ENCODE data around the gene RBM41.
A peak's percentile ranks its signal among the peaks of the same experiment; 100 is the strongest.
"Not testable (repeated sequence)": the region's sequence is repeated elsewhere in the genome, so short reads cannot be mapped to it uniquely, and the experiment has no call there.

The RBM41 gene

DNA sequence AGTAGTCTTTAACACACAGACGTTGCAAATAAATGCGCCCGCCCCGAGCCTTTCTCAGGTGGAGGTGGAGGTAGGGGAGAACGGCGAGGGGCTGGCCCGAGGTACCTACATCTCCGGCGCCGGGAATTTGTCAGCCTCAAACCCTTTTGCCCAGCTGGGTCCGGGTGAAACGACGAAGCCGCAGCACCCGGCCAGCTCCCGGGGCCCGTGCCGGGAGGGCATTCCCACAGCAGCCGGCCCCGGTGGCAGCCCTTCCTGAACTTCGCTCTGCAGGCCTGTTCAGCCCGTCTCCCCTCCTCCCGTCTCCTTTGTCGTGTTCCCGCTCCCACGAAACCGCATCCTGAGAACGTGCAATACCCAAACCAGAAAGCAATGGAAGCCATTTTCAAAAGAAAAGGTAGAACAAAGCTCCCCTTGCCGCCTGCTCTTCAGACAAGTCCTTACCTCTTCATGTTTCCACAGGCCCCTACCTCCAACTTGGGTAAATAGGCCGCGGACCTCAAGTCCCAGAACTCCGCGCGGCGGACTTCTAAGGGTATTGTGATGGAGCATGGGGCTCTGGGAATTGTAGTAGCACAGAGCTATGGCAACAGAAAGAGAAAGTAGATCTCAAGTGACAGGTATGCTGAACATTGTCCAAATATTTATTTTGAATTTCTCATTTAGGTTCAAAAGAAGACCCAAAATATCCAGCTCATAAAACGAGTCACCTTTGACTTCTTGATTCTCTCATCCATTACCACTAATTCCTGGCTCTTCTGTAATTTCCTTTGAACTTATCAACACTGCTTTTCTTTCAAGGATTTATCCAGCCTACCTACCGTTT lies at the start of gene RBM41:
TSS of gene RBM41 (minus strand) at position 501 of the 826 bp plus-strand sequence. CDS start at position 452, 49 bp downstream.
- DNase-seq, result peak; percentile 75

DNA sequence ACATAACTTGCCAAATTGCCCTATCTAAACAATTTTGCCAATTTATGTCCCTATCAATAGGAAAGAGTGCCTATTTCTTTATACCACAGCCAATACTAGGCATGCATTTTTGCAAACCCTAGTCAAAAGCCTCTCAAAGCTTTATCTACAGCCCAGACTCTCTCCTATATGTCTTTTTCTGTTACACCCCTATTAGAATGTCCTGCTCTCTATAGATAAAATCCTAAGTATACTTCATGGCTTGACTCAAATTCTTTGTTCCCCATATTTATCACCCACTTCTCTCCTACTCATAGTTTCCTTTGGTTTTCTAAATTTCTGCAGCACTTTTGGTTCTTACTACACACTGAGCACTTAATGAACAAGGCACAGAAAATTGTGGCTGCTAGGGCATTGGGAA lies 49.6 kb upstream of the RBM41 start:
- DNase-seq, result no peak

DNA sequence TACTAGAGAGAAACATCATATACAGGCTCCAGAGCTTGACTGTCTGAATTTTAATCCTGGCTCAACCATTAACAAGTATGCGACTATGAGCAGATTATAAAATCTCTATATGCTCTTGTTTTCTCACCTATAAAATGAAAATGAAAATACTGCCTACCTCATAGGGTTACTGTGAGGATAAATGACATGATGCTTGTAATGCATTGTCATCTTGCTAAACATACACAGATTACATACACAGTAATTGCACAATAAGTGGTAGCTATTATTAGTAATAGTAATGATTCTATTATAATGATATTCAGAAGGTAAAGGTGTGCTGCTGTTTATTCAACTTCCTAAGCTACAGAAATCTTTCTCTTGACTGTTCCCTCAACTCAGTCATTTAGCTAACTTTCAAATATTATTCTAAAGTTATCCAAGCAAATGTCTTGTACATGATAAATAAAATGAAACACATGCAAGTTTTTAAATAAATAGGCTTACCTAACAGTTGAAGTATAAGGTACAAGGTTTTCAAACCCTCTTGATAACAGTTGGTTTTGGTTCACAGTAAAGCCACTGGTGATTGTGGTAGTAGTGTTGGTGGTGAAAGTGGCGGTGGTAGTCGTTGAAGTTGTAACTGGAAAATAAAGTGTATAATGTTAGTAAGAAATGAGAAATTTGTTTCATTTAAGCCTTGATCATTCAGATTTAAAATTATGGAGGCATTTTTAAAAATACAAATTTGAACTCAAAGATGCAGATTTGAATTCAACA lies 48.7 kb upstream of the RBM41 start:
- no peak for DNase-seq

DNA sequence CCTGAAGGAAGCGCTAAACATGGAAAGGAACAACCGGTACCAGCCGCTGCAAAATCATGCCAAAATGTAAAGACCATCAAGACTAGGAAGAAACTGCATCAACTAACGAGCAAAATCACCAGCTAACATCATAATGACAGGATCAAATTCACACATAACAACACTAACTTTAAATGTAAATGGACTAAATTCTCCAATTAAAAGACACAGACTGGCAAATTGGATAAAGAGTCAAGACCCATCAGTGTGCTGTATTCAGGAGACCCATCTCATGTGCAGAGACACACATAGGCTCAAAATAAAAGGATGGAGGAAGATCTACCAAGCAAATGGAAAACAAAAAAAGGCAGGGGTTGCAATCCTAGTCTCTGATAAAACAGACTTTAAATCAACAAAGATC lies 39.0 kb upstream of the RBM41 start:
- DNase-seq, result not testable (repeated sequence)

DNA sequence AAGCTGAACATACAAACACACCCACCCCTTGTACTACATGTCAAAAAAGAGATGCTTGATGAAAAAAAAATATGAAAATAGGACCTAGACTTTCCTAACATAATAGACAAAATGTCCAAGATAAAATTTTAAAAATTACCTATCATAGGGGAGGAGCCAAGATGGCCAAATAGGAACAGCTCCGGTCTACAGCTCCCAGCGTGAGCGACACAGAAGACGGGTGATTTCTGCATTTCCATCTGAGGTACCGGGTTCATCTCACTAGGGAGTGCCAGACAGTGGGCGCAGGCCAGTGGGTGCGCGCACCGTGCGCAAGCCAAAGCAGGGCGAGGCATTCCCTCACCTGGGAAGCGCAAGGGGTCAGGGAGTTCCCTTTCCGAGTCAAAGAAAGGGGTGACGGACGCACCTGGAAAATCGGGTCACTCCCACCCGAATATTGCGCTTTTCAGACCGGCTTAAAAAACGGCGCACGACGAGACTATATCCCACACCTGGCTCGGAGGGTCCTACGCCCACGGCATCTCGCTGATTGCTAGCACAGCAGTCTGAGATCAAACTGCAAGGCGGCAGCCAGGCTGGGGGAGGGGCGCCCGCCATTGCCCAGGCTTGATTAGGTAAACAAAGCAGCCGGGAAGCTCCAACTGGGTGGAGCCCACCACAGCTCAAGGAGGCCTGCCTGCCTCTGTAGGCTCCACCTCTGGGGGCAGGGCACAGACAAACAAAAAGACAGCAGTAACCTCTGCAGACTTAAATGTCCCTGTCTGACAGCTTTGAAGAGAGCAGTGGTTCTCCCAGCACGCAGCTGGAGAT lies 37.2 kb upstream of the RBM41 start:
- DNase-seq, result not testable (repeated sequence)

DNA sequence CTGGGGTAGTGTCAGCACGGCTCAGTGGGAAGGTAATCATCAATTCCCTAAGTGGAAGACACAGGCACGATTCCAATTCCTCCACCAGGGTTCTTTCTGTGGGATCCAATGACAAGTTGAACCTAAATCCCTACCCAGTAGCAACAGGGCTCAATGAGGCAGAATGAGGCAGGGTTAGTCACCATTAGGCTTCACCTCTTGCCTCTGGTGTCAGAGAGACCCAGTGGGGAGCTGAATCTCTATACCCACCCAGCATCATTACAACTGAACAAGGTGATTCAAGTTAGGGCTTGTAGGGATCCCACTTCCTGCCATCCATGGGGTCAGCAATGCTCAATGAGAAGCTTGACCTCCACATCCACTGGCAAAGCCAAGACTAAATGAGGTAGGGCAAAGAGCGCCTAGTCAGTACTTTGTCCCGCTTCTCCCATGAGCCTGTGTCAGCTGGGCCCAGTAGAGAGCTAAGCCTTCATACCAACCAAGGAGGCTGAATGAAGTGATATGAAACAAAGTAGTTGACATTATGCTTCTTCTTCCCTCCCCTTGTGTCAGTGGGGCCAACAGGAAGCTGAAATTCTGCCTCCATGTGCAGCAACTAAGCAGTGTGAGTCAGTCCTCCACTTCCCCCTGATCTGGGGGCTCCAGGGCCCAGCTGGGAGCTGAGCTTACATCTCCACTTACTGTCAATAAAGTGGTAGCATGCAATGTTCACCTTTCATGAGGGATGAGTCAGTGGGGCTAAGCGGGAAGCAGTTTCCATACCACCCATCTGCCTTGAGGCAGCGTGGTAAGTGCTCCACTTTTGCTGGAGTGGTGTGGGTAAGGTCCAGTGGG lies 36.4 kb upstream of the RBM41 start:
- peak; percentile 1 for DNase-seq

DNA sequence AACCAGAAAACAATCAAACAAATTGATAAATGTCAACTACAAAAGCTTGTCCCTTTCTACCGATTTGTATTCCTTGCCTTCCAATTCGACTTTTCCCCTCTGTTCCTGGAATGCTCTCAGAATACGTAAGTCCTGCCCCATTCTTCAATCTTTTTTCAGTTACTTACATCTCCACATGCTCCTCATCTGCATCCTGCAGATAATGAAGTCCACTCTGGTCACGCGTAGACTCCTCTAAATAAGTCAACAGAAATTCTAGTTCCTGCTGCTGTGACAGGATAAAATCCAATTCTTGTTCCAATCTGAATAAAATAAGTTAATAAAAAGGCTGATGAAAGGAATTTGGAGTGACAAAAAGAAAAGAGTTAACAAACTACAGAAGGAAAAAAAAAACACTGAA lies 34.4 kb upstream of the RBM41 start:
- no peak for DNase-seq

DNA sequence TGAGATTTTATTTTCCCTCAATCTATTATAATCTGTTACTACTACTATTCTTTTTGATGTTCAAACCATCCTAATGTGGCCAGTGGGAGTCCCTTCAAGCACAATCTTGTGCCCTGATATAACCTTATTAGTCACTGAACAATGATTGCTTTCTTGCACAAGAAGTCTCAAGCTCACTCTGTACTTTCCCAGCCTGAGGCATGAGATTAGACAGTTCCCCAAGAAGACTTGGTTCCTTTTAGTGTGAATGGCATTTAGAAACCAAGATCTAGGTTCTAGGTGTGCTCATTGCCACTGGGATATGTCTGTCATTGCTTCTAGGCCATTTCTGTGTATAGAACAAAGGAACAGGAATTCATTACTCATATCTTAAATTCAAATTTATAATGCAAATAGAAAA lies 28.0 kb upstream of the RBM41 start:
- DNase-seq, result no peak

DNA sequence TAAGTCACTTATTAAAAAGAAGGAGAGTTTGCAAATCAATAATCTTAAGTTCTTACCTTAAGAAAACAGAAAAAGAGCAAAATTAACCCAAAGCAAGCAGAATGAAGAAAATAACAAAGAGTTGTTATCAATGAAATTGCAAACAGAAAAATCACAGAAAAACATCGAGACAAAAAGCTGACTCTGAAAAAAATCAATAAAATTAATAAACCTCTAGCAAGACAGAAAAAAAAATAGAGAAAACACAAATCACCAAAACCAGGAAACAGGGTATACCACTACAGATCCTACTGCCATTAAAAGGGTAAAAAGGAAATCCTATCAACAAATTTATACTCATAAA lies 17.3 kb upstream of the RBM41 start:
- DNase-seq, result no peak

DNA sequence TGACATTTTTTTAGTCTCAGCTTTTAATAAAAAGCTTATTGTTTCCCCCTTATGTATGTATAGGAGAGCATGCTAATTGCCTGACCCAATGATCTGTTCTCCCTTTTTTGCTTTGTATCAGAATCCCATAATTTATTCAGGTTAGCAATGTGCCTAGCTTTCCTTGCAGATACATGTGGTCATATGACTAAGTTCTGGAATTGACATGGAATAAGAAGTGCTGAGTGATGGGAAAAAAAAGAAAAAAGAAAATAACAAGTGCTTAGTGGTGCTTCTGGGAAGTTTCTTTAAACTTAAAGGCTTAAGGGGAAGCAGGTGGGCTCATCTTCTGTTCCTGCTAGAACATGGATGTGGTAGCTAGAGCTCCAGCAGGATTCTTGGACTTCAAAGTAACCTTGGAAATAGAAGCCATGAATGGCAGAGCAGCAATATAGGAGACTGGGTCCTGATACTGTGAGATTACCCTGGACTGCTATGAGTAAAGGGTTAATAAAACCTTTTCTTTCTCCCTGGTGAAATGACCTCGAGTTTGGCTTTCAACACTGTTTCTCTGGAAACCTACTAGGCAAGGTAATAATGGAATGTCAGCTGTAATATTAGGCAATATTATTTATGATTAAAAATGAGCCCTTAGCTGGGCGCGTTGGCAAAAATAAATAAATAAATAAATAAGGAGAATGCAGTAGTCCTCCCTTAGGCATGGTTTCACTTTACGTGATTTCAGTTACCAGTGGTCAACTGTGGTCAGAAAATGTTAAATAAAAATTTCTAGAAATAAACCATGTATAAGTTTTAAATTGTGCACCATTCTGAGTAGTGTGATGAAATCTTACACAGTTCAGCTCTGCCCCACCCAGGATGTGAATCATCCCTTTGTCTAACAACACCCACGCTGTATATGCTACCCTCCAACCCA lies 16.7 kb upstream of the RBM41 start:
- DNase-seq, result peak; percentile 20

DNA sequence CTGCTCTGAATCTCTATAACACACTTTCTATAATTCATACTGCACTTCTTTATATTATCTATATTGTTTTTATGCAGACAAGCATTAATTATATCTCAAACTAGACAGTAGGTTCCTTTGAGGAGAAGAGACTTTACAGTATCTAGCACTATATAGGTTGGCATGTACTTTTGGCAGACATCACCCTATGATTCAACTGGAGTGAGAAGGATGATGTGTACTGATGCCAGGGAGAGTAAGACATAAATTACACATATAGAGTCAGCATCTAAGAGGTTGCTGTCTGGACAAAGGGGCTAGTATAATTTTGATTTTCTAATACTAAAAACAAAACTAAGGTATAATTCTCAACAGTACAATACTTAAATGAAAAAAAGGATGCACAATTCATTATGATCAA lies 5.1 kb upstream of the RBM41 start:
- no peak for DNase-seq

DNA sequence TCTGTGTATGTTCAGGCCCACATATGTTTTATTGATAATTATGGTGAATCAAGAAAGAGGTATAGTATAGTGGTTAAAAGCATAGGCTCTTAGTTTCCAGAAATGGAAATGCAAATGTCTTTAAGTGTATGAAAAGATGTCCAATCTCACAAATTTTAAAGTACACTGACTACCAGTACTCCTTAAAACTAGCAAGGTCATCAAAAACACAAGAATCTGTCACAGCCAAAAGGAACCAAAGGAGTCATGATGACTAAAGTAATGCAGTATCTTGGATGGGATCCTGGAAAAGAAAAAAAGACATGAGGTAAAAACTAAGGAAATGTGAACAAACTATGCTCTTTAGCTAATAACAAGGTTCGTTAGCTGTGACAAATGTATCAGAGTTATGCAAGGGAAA lies 661 bp upstream of the RBM41 start:
- DNase-seq, result no peak

DNA sequence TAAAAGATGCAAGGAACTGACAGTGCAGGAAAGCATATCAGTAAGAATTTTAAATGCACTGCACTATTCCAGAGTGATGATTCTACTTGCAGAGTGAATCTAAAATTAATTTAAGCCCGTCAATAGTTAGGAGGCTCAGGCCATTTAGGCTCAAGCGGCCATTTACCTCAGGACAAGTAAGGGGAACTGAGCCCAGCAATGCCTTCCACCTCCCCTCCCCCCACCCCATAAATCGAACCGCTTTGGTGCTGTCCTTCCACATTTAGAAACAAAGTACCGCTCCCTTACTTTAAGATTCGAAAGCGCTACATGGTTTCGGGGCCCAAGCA lies 665 bp downstream of the RBM41 start:
- no peak for DNase-seq

DNA sequence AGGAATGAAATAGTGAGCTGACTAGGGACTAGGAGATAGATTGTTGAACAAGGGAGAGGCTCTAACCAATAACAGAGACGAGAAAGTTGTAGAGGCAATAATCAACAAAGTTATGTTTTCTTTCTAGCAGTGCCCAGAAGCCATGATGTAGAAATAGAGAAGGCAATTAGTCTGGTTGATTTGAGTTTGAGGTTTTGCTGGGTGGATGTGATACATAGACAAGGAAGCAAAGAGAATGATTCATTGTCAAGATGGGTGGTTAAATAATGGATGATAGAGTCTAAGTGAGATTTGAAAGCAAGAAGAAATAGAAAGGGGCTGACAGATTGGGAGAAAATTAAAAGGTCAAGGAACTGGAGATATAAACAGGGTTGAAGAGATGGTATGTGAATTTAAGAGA lies 11.2 kb downstream of the RBM41 start:
- DNase-seq, result no peak

DNA sequence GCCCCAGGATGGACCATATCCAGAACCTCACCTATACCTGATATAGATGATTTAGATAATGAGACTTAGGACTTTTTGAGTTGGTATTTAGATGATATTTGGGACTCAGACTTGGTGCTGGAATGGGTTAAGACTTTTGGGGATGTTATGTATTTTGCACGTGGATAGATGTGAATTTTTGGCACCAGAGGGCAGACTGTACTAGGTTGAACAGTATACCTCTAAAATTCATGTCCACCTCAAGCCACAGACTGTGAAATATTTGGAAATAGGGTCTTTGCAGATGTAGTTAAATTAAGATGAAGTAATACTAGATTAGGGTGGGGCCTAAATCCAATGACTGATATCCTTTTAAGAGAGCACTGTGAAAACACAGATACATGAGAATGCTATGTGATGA lies 15.6 kb downstream of the RBM41 start:
- no peak for DNase-seq

DNA sequence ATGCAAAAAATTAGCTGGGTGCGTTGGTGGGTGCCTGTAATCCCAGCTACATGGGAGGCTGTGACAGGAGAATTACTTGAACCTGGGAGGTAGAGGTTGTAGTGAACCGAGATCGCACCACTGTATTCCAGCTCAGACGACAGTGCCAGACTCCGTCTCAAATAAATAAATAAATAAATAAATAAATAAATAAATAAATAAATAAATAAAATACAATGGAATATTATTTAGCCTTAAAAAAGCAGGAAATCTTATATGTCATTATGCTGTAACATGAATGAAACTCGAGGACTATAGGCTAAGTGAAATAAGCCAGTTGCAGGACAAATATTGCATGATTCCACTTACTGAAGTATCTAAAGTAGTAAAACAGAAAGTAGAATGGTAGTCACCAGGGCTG lies 42.5 kb downstream of the RBM41 start:
- no peak for DNase-seq

DNA sequence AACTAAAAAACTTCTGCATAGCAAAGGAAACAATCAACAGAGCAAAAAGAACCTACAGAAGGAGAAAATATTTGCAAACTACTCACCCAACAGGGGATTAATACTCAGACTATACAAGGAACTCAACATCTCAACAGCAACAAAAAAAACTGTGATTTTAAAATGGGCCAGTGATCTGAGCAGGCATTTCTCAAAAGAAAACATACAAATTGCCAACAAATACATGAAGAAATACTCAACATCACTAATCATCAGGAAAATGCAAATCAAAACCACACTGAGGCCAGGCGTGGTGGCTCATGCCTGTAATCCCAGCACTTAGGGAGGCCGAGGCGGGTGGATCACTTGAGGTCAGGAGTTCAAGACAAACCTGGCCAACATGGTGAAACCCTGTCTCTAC lies 60.9 kb downstream of the RBM41 start:
- DNase-seq, result not testable (repeated sequence)

DNA sequence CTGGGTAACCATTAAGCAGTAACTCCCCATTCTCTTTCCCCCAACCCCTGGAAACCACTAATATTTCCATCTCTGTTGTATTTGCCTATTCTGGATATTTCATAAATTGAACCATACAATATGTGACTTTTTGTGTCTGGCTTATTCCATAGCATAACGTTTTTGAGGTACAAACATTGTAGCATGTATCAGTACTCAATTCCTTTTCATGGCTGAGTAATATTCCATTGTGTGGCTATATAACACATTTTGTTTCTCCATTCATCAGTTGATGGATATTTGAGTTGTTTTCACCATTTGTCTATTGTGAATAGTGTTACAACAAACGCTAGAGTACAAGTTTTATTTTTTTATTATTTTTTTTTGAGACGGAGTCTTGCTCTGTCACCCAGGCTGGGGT lies 63.6 kb downstream of the RBM41 start:
- no peak for DNase-seq

DNA sequence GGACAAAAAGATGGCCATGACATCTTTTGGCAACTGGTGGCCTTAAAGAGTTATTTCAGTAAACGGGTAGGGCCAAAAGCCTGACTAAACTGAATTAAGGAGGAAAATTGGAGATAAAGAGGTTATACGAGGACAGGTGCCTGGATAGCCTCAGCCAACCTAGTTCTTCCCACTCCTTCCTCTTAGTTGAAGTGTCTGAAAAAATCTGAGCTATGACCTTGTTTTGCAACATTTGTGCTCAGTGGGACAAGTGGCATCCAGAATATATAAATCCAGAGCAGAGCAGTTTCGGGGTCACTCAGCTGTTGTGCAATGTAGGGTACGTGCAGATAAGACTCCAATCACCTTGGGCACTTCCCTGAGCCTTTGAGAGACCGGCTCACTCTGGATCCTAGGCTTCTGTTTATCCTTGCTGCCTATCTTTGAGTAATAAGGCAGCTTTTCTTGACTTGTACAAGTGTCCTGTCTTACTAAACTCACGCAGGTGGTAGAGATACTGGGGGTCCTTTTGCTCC lies 68.4 kb downstream of the RBM41 start:
- DNase-seq, result no peak

DNA sequence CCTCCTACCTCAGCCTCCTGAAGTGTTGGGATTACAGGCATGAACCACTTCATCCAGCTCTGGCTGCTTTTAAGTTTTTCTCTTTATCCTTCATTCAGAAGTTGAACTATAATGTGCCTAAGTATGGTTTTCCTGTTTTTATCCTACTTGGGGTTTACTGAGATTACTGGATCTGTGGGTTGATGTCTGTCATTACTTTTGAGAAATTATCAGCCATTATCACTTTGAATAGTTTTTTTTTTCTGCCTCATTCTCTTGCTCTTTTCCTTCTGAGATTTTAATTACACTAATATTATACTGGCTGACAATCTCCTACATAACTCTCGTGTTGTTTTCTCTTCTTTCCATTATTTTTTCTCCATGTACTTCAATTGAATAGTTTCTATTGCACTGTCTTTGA lies 71.0 kb downstream of the RBM41 start:
- DNase-seq, result no peak

DNA sequence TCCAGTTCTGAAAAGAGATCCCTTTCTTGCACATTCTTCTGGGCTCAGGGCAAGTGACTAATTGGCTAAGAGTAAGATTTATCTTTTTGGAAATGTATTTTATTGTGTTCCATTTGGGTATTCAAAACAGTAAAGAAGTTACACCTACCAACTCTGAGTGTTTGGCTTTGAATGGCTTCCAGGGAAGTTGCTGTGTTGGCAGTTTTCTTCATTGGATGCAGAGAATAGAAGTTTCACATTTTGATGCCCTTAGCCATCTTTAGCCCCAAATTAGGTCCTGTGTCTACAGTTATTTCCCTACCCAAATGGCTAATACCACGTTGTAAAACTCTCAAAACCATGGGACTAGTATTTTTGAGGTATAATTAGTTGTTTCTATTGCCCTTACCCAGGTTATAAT lies 88.9 kb downstream of the RBM41 start:
- DNase-seq, result no peak

DNA sequence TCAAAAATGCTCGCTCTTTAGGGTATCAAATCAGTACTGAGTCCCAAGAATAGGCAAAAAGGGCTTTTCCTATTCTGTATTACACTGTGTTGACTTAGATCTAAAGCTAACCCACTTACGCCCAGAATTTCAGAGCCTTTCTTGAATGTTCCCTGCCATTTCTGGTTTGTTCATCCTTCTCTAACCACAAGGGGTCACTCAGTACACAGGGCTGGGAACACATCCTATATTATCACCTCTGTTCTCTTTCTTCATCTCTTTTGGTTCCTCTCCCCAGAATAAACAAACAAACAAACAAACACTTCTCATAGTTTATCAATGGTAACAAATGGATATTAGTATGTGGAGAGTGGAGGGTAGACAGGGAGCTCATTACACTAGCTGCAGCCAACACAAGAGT lies 93.1 kb downstream of the RBM41 start:
- peak; percentile 10 for DNase-seq

All from activated CD4-positive, alpha-beta T cell treated with anti-CD3 and anti-CD28 coated beads, Interleukin-2, amount 50 U/mL, for 16 hours (primary cell).